Tibial nerve (tissue), 4 donors: ENCODE results near the gene LRRC8E.

ENCODE experiments used
- EP300 ChIP-seq, 2 donors: sonication (generic); formaldehyde crosslinking; IDR thresholded peaks; one replicate each; pipeline ENCODE4 v1.6.1; 2017; ENCODE audit warnings: antibody characterized with exemption in 2 of 2, mild to moderate bottlenecking in 1 of 2
- POLR2A ChIP-seq, 2 donors: fragments of 450-650 bp; IDR thresholded peaks; one replicate each; pipeline ENCODE4 v1.6.1; 2017; ENCODE audit warnings: antibody characterized with exemption in 2 of 2, mild to moderate bottlenecking in 2 of 2, moderate library complexity in 2 of 2
- TF ChIP-seq, protein P1 (sequence below), 5 experiments: fragments of 200-600 bp in 3 of 5; fragments of 450-650 bp in 2 of 5; sonication (generic) in 3 of 5; IDR thresholded peaks; one replicate each; pipeline ENCODE4 v1.5.1; 2016 to 2019; ENCODE audit warnings: antibody characterized with exemption in 5 of 5, mild to moderate bottlenecking in 3 of 5, moderate library complexity in 2 of 5

DNA sequence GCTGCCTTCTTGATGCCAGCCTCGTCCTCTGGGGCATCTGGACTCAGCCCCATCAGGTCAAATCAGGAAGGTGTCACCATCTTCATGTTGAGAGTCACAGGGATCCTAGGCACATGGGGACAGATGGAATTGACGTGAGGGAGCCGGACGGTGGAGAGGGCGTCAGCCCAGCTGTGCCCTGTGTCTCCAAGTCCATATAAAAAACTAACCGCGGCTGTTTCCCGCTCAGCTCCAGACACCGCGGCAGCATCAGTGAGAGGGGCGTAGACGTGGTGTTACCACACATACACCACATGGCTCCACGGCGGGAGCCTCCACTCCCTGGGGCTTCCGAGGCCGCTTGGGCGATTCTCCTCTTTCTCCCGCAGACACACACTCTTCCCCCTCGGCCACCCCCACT lies 8.5 kb upstream of the LRRC8E start:
- no peak for TF ChIP-seq POLR2A (IDR thresholded peaks at IDR 0.05)
- TF ChIP-seq, protein P1, sequence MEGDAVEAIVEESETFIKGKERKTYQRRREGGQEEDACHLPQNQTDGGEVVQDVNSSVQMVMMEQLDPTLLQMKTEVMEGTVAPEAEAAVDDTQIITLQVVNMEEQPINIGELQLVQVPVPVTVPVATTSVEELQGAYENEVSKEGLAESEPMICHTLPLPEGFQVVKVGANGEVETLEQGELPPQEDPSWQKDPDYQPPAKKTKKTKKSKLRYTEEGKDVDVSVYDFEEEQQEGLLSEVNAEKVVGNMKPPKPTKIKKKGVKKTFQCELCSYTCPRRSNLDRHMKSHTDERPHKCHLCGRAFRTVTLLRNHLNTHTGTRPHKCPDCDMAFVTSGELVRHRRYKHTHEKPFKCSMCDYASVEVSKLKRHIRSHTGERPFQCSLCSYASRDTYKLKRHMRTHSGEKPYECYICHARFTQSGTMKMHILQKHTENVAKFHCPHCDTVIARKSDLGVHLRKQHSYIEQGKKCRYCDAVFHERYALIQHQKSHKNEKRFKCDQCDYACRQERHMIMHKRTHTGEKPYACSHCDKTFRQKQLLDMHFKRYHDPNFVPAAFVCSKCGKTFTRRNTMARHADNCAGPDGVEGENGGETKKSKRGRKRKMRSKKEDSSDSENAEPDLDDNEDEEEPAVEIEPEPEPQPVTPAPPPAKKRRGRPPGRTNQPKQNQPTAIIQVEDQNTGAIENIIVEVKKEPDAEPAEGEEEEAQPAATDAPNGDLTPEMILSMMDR (IDR thresholded peaks at IDR 0.05): no peak
- TF ChIP-seq EP300 (IDR thresholded peaks at IDR 0.05): no peak
